Esophagus muscularis mucosa (tissue), 3 donors: ENCODE results near the gene TMEM54.

Experiments used
- POLR2A ChIP-seq: fragments of 450-650 bp; IDR thresholded peaks from one replicate; pipeline ENCODE4 v1.6.1; 2017; ENCODE audit warnings: antibody characterized with exemption, moderate library complexity, mild to moderate bottlenecking, low read depth
- POLR2AphosphoS5 ChIP-seq, 2 donors: sonication (generic); formaldehyde crosslinking; IDR thresholded peaks; one replicate each; pipeline ENCODE4 v1.6.1; 2017; ENCODE audit warnings: antibody characterized with exemption in 2 of 2
- TF ChIP-seq, protein P1 (sequence below), 3 experiments: fragments of 200-600 bp in 2 of 3; fragments of 450-650 bp in 1 of 3; sonication (generic) in 2 of 3; IDR thresholded peaks; one replicate each; pipeline ENCODE4 v1.5.1; 2017 to 2019; ENCODE audit warnings: antibody characterized with exemption in 3 of 3, mild to moderate bottlenecking in 2 of 3, moderate library complexity in 1 of 3

DNA sequence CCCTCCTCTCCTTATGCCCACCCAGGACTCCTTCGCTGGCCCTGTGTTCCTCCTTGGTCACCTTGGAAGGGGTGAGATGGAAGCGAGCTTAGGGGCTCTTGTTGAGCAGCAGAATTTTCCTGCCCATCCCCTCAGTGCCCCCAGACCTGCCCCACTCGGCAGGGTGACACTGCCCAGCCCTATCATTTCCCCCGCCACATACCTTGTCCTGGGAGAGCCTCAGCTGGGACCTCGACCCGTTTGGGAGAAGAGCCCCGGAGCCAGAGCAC lies 29.1 kb downstream of the TMEM54 start:
- TF ChIP-seq, protein P1, sequence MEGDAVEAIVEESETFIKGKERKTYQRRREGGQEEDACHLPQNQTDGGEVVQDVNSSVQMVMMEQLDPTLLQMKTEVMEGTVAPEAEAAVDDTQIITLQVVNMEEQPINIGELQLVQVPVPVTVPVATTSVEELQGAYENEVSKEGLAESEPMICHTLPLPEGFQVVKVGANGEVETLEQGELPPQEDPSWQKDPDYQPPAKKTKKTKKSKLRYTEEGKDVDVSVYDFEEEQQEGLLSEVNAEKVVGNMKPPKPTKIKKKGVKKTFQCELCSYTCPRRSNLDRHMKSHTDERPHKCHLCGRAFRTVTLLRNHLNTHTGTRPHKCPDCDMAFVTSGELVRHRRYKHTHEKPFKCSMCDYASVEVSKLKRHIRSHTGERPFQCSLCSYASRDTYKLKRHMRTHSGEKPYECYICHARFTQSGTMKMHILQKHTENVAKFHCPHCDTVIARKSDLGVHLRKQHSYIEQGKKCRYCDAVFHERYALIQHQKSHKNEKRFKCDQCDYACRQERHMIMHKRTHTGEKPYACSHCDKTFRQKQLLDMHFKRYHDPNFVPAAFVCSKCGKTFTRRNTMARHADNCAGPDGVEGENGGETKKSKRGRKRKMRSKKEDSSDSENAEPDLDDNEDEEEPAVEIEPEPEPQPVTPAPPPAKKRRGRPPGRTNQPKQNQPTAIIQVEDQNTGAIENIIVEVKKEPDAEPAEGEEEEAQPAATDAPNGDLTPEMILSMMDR (IDR thresholded peaks at IDR 0.05): no peak
- TF ChIP-seq POLR2A (no peak), POLR2AphosphoS5 (IDR thresholded peaks at IDR 0.05) (no peak)
